Measurements from ENCODE around the gene BSG.
"Not testable (repeated sequence)": the region's sequence is repeated elsewhere in the genome, so short reads cannot be mapped to it uniquely, and the experiment has no call there.

The BSG gene

DNA sequence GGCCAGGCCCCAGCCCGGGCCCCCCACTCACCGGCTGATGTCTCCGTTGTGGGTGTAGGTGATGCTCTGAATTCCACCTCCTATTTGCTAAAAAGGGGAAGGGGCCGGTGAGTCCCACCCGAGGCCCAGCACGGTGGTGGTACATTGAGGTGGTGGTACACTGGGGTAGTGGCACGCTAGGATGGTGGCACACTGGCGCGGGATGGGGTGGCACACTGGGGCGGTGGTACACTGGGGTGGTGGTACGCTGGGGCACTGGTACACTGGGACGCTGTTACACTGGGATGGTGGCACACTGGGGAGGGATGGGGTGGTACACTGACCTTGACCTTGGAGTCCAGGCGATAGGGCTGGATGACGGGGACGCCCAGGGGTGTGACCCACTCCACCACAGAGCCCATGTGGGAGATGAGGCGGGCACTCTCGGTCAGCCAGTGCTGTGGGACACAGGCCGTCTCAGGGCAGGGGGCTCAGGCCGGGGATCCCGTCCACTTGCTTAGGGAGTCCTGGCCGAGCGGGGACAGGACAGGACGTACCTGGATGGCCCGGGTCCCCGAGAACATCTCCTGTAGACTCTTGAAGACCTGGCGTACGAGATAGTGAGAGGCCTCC, 46.4 kb downstream of the BSG start:
- Histone ChIP-seq H3K9me2 (replicated peaks; ENCODE audit: control insufficient read depth, low read length) (no peaks in the 10 kb centered on the region), H4K20me1 (ENCODE audit: control insufficient read depth, insufficient read depth, low read depth, low read length) (no peaks in the 10 kb centered on the region), H3K4me3 (ENCODE audit: low read length) (no peak overlapping the region), H3K27ac (ENCODE audit: low read depth, low read length) (no peak overlapping the region), H3F3A (ENCODE audit: control insufficient read depth, insufficient read depth) (no peaks in the 10 kb centered on the region), H3K9me3 (ENCODE audit: control insufficient read depth, insufficient read depth, low read length) (no peaks in the 10 kb centered on the region), H3K36me3 (ENCODE audit: control insufficient read depth, low read length) (peaks cover 44% of the 10 kb centered on the region), H3K27me3 (ENCODE audit: control insufficient read depth, low read length) (no peaks in the 10 kb centered on the region), H3K4me2 (ENCODE audit: low read length) (no peak overlapping the region), H3K79me2 (ENCODE audit: control insufficient read depth, low read length) (no peaks in the 10 kb centered on the region), H3K4me1 (ENCODE audit: control insufficient read depth, low read length) (no peaks in the 10 kb centered on the region)
- TF ChIP-seq EZH2phosphoT487 (IDR thresholded peaks at IDR 0.05; ENCODE audit: borderline replicate concordance, low read length), result no peak
- TF ChIP-seq, protein P1, sequence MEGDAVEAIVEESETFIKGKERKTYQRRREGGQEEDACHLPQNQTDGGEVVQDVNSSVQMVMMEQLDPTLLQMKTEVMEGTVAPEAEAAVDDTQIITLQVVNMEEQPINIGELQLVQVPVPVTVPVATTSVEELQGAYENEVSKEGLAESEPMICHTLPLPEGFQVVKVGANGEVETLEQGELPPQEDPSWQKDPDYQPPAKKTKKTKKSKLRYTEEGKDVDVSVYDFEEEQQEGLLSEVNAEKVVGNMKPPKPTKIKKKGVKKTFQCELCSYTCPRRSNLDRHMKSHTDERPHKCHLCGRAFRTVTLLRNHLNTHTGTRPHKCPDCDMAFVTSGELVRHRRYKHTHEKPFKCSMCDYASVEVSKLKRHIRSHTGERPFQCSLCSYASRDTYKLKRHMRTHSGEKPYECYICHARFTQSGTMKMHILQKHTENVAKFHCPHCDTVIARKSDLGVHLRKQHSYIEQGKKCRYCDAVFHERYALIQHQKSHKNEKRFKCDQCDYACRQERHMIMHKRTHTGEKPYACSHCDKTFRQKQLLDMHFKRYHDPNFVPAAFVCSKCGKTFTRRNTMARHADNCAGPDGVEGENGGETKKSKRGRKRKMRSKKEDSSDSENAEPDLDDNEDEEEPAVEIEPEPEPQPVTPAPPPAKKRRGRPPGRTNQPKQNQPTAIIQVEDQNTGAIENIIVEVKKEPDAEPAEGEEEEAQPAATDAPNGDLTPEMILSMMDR (IDR thresholded peaks at IDR 0.05; ENCODE audit: low read depth, low read length, poor library complexity, severe bottlenecking), result no peak

DNA sequence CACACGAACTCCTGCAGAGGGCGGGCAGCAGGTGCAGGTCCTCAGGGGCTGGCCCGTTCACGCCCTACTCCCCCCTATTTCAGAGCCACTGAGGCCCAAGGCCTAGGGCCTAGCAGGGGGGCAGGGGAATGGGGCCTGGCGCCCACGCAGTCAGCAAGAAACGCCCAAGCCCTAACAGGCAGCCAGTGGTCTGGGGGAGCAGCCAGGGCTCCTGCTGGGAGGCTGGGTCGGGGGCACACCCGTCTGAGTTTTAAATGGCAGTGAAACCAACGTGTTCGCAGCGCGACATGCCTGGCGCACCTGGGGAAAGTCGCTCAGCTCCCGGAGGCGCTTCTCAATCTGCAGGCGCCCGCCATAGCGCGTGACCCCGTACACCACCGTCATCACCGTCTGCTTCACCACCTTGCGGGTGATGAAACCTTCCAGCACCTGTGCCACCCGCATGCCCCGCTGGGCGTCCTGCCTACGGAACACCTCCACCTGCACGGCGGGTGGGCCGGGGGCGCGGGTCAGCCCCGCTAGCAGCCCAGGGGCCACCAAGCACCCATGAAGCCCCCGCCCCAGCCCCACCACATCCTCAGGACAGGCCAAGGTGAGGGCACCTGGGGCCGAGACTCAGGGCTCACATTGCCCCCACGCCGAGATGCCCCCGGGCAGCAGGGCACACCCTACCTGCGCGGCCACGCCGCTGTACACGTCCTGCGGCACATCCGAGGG, 47.0 kb downstream of the BSG start:
- H3K4me1 ChIP-seq (ENCODE audit: control insufficient read depth, low read length), result no peaks in the 10 kb centered on the region
- no peak overlapping the region for H3K4me2 ChIP-seq (ENCODE audit: low read length)
- H4K20me1 ChIP-seq (ENCODE audit: control insufficient read depth, insufficient read depth, low read depth, low read length), result no peaks in the 10 kb centered on the region
- H3K27ac ChIP-seq (ENCODE audit: low read depth, low read length), result no peak overlapping the region
- H3K9me2 ChIP-seq (replicated peaks; ENCODE audit: control insufficient read depth, low read length), result no peaks in the 10 kb centered on the region
- H3K27me3 ChIP-seq (ENCODE audit: control insufficient read depth, low read length), result no peaks in the 10 kb centered on the region
- H3K36me3 ChIP-seq (ENCODE audit: control insufficient read depth, low read length), result peaks cover 48% of the 10 kb centered on the region
- no peaks in the 10 kb centered on the region for H3K79me2 ChIP-seq (ENCODE audit: control insufficient read depth, low read length)
- no peaks in the 10 kb centered on the region for H3K9me3 ChIP-seq (ENCODE audit: control insufficient read depth, insufficient read depth, low read length)
- no peaks in the 10 kb centered on the region for H3F3A ChIP-seq (ENCODE audit: control insufficient read depth, insufficient read depth)
- no peak for TF ChIP-seq EZH2phosphoT487 (IDR thresholded peaks at IDR 0.05; ENCODE audit: borderline replicate concordance, low read length)
- TF ChIP-seq, protein P1 (IDR thresholded peaks at IDR 0.05; ENCODE audit: low read depth, low read length, poor library complexity, severe bottlenecking), result no peak
- no peak overlapping the region for H3K4me3 ChIP-seq (ENCODE audit: low read length)

DNA sequence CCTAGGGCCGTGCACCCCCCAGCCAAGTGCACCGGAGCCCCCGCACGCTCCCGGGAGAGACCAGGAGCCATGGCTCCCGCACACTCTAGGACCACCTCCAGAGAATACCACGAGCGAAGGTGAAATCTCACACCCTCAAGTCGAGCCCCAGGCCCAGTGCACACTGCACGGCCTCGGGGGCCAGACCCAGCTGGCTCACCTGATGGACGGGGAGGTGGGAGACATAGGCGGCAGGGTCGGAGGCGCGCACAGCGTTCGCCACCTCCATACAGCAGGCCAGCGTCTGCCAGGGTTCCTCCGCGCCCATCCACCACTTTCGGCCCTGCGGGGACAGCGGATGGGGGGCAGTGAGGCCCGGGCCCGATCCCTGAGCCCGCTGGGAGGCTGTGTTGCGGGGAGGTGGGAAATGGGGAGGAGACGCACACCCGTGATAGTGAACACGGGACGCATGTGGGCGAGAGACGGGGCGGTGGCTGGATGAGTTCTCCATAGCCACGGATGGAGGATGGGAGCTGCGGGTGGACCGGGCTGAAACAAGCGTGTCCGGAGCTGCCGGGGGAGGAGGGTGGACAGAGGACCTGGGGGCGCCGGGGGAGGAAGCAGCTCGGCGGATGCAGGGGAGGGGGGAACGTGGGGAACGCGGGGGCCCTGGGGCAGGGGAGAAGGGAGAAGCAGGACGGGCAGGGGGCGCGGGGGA, 47.9 kb downstream of the BSG start:
- no peaks in the 10 kb centered on the region for H3K4me1 ChIP-seq (ENCODE audit: control insufficient read depth, low read length)
- TF ChIP-seq EZH2phosphoT487 (IDR thresholded peaks at IDR 0.05; ENCODE audit: borderline replicate concordance, low read length), result no peak
- TF ChIP-seq, protein P1 (IDR thresholded peaks at IDR 0.05; ENCODE audit: low read depth, low read length, poor library complexity, severe bottlenecking), result no peak
- no peaks in the 10 kb centered on the region for H3F3A ChIP-seq (ENCODE audit: control insufficient read depth, insufficient read depth)
- H3K9me2 ChIP-seq (replicated peaks; ENCODE audit: control insufficient read depth, low read length), result no peaks in the 10 kb centered on the region
- no peaks in the 10 kb centered on the region for H3K27me3 ChIP-seq (ENCODE audit: control insufficient read depth, low read length)
- peaks cover 44% of the 10 kb centered on the region for H3K36me3 ChIP-seq (ENCODE audit: control insufficient read depth, low read length)
- H4K20me1 ChIP-seq (ENCODE audit: control insufficient read depth, insufficient read depth, low read depth, low read length), result no peaks in the 10 kb centered on the region
- no peaks in the 10 kb centered on the region for H3K9me3 ChIP-seq (ENCODE audit: control insufficient read depth, insufficient read depth, low read length)
- H3K27ac ChIP-seq (ENCODE audit: low read depth, low read length), result no peak overlapping the region
- H3K79me2 ChIP-seq (ENCODE audit: control insufficient read depth, low read length), result no peaks in the 10 kb centered on the region
- no peak overlapping the region for H3K4me3 ChIP-seq (ENCODE audit: low read length)
- no peak overlapping the region for H3K4me2 ChIP-seq (ENCODE audit: low read length)

DNA sequence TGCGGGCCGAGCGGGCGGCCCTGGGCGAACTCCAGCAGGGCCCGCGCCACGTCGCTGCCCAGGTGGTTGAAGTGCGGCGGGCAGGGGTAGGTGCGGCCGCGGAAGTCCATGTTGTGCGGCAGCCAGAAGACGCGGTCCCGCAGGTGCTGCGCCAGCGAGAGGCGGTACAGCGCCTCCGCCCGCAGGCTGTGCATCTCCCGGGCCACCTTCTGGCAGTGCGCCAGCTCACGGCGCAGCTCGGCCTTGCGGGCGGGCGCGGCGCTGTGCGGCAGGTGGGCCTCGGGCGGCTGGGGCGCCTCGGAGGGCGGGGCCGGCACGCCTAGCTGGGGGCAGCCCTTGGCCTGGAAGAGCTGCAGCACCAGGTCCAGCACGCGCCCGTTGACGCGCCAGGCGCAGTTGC, 48.8 kb downstream of the BSG start:
- H3F3A ChIP-seq (ENCODE audit: control insufficient read depth, insufficient read depth); H4K20me1 ChIP-seq (ENCODE audit: control insufficient read depth, insufficient read depth, low read depth, low read length); H3K9me3 ChIP-seq (ENCODE audit: control insufficient read depth, insufficient read depth, low read length); H3K4me1 ChIP-seq (ENCODE audit: control insufficient read depth, low read length); H3K9me2 ChIP-seq (replicated peaks; ENCODE audit: control insufficient read depth, low read length); H3K4me3 ChIP-seq (ENCODE audit: low read length); H3K4me2 ChIP-seq (ENCODE audit: low read length); H3K79me2 ChIP-seq (ENCODE audit: control insufficient read depth, low read length); H3K27ac ChIP-seq (ENCODE audit: low read depth, low read length); H3K27me3 ChIP-seq (ENCODE audit: control insufficient read depth, low read length): not testable (repeated sequence)
- H3K36me3 ChIP-seq (ENCODE audit: control insufficient read depth, low read length), result peaks cover 44% of the 10 kb centered on the region
